Measurements from ENCODE around the gene PIEZO1.
"Not testable (repeated sequence)": the region's sequence is repeated elsewhere in the genome, so short reads cannot be mapped to it uniquely, and the experiment has no call there.

PIEZO1 gene

GRCh38 chr16:88785106-88785924, at the start of gene PIEZO1:
Gene PIEZO1, minus strand, starts transcription at chr16:88785220. Its CDS starts 256 bp downstream, at chr16:88784964.
- peak within 1 kb of the TSS; percentile 70 for H3K4me3 ChIP-seq (ENCODE audit: low read depth, low read length)
- no peak for DNase-seq (ENCODE audit: low read depth)

GRCh38 chr16:88834670-88835069, 49.6 kb upstream of the PIEZO1 start:
- H3K4me3 ChIP-seq (ENCODE audit: low read depth, low read length) = no peak overlapping the region
- no peak for DNase-seq (ENCODE audit: low read depth)

- H3K4me3 ChIP-seq (ENCODE audit: low read depth, low read length) = no peak overlapping the region
- DNase-seq (ENCODE audit: low read depth) = no peak
Observed at GRCh38 chr16:88833086-88833485, 48.1 kb upstream of the PIEZO1 start.

- no peak overlapping the region for H3K4me3 ChIP-seq (ENCODE audit: low read depth, low read length)
- no peak for DNase-seq (ENCODE audit: low read depth)
Observed at GRCh38 chr16:88831838-88832237, 46.8 kb upstream of the PIEZO1 start.

GRCh38 chr16:88830783-88831182, 45.8 kb upstream of the PIEZO1 start:
- DNase-seq (ENCODE audit: low read depth) = no peak
- H3K4me3 ChIP-seq (ENCODE audit: low read depth, low read length) = no peak overlapping the region

GRCh38 chr16:88830258-88830657, 45.2 kb upstream of the PIEZO1 start:
- H3K4me3 ChIP-seq (ENCODE audit: low read depth, low read length) = no peak overlapping the region
- no peak for DNase-seq (ENCODE audit: low read depth)

GRCh38 chr16:88828711-88829110, 43.7 kb upstream of the PIEZO1 start:
- no peak for DNase-seq (ENCODE audit: low read depth)
- H3K4me3 ChIP-seq (ENCODE audit: low read depth, low read length) = no peak overlapping the region

GRCh38 chr16:88827727-88828126, 42.7 kb upstream of the PIEZO1 start:
- DNase-seq (ENCODE audit: low read depth) = no peak
- H3K4me3 ChIP-seq (ENCODE audit: low read depth, low read length) = no peak overlapping the region

- no peak for DNase-seq (ENCODE audit: low read depth)
- H3K4me3 ChIP-seq (ENCODE audit: low read depth, low read length) = no peak overlapping the region
Observed at GRCh38 chr16:88826070-88826840, 41.2 kb upstream of the PIEZO1 start.

GRCh38 chr16:88825146-88825545, 40.1 kb upstream of the PIEZO1 start:
- H3K4me3 ChIP-seq (ENCODE audit: low read depth, low read length) = no peak overlapping the region
- DNase-seq (ENCODE audit: low read depth) = no peak

GRCh38 chr16:88824256-88825077, 39.4 kb upstream of the PIEZO1 start:
- H3K4me3 ChIP-seq (ENCODE audit: low read depth, low read length) = no peak overlapping the region
- DNase-seq (ENCODE audit: low read depth) = no peak

GRCh38 chr16:88823646-88824045, 38.6 kb upstream of the PIEZO1 start:
- H3K4me3 ChIP-seq (ENCODE audit: low read depth, low read length); DNase-seq (ENCODE audit: low read depth): not testable (repeated sequence)

GRCh38 chr16:88822281-88823040, 37.4 kb upstream of the PIEZO1 start:
- H3K4me3 ChIP-seq (ENCODE audit: low read depth, low read length) = no peak overlapping the region
- DNase-seq (ENCODE audit: low read depth) = no peak

GRCh38 chr16:88821168-88821850, 36.3 kb upstream of the PIEZO1 start:
- no peak for DNase-seq (ENCODE audit: low read depth)
- no peak overlapping the region for H3K4me3 ChIP-seq (ENCODE audit: low read depth, low read length)

- DNase-seq (ENCODE audit: low read depth) = no peak
- H3K4me3 ChIP-seq (ENCODE audit: low read depth, low read length) = no peak overlapping the region
Observed at GRCh38 chr16:88820385-88821025, 35.5 kb upstream of the PIEZO1 start.

GRCh38 chr16:88819126-88819525, 34.1 kb upstream of the PIEZO1 start:
- DNase-seq (ENCODE audit: low read depth) = no peak
- no peak overlapping the region for H3K4me3 ChIP-seq (ENCODE audit: low read depth, low read length)

GRCh38 chr16:88818575-88818874, 33.5 kb upstream of the PIEZO1 start:
- DNase-seq (ENCODE audit: low read depth) = no peak

GRCh38 chr16:88817785-88818574, 33.0 kb upstream of the PIEZO1 start:
- DNase-seq (ENCODE audit: low read depth) = no peak
- no peak overlapping the region for H3K4me3 ChIP-seq (ENCODE audit: low read depth, low read length)

More at GRCh38 chr16:88818575-88818874, 33.5 kb upstream of the PIEZO1 start:
- H3K4me3 ChIP-seq (ENCODE audit: low read depth, low read length) = no peak overlapping the region
